Measurements from ENCODE around the gene GYG1.

- TF ChIP-seq CTCF (conservative IDR thresholded peaks at IDR 0.05; ENCODE audit: low read depth in 2 of 2) (no peak), POLR2AphosphoS5 (IDR thresholded peaks at IDR 0.05; ENCODE audit: low read depth) (no peak), CREB1 (CRISPR knock-in tag; IDR thresholded peaks at IDR 0.05; ENCODE audit: low read depth) (no peak), REST (IDR thresholded peaks at IDR 0.05; ENCODE audit: unreplicated experiment) (no peak), EZH2phosphoT487 (IDR thresholded peaks at IDR 0.05; ENCODE audit: unreplicated experiment) (no peak), ETS1 (IDR thresholded peaks at IDR 0.05) (no peak), EZH2 (IDR thresholded peaks at IDR 0.05; ENCODE audit: low read depth, unreplicated experiment) (no peak), ZNF114 (CRISPR knock-in tag; IDR thresholded peaks at IDR 0.05) (no peak)
Measured at GRCh38 chr3:149031096-149031495, 39.8 kb downstream of the GYG1 start.
